ENCODE data around the gene PEX10.

The PEX10 gene

GRCh38 chr1:2407991-2408275, 4.4 kb downstream of the PEX10 start:
- ChIA-PET CTCF (interaction anchor here (1.1 to 1.9 kb wide), 2 partner anchors 141 to 213 kb away, joined by 4 to 8 read pairs; partner anchors contain the start of gene FAAP20), POLR2A (interaction anchor here (1.6 kb wide), 1 partner anchor 213 kb away, joined by 5 read pairs; the partner anchor contains the start of gene FAAP20)
- no peak overlapping the region for H3K4me3 ChIP-seq (ENCODE audit: low read depth, low read length)
- no peak for TF ChIP-seq CTCF (IDR thresholded peaks at IDR 0.05; ENCODE audit: insufficient read depth, low read length, missing control alignments)
- no peak for DNase-seq (ENCODE audit: low read depth, low spot score)

- POLR2A ChIA-PET, result interaction anchor here (1.0 to 1.6 kb wide), 2 partner anchors 11 to 212 kb away, joined by 3 to 5 read pairs; partner anchors contain the start of gene FAAP20
- TF ChIP-seq CTCF (IDR thresholded peaks at IDR 0.05; ENCODE audit: insufficient read depth, low read length, missing control alignments), result no peak
- no peak overlapping the region for H3K4me3 ChIP-seq (ENCODE audit: low read depth, low read length)
- no peak for DNase-seq (ENCODE audit: low read depth, low spot score)
- CTCF ChIA-PET, result interaction anchor here (0.5 to 1.9 kb wide), 5 partner anchors 141 to 1023 kb away, joined by 3 to 8 read pairs (median 3); partner anchors contain the start of gene FAAP20
Measured at GRCh38 chr1:2407166-2407990, 5.0 kb downstream of the PEX10 start.

GRCh38 chr1:2406451-2407041, 5.8 kb downstream of the PEX10 start:
- POLR2A ChIA-PET, result interaction anchor here (1.0 kb wide), 1 partner anchor 10 kb away, joined by 3 read pairs; no protein-coding TSS in a partner anchor
- H3K4me3 ChIP-seq (ENCODE audit: low read depth, low read length), result no peak overlapping the region

GRCh38 chr1:2405588-2406295, 6.6 kb downstream of the PEX10 start:
- no peak for TF ChIP-seq CTCF (IDR thresholded peaks at IDR 0.05; ENCODE audit: insufficient read depth, low read length, missing control alignments)
- DNase-seq (ENCODE audit: low read depth, low spot score), result no peak
- ChIA-PET CTCF (interaction anchor here (1.2 kb wide), 1 partner anchor 206 kb away, joined by 4 read pairs; no protein-coding TSS in a partner anchor), POLR2A (interaction anchor here (0.6 kb wide), 1 partner anchor 1094 kb away, joined by 3 read pairs; no protein-coding TSS in a partner anchor)
- H3K4me3 ChIP-seq (ENCODE audit: low read depth, low read length), result no peak overlapping the region

More at GRCh38 chr1:2406451-2407041, 5.8 kb downstream of the PEX10 start:
- TF ChIP-seq CTCF (IDR thresholded peaks at IDR 0.05; ENCODE audit: insufficient read depth, low read length, missing control alignments), result no peak
- no peak for DNase-seq (ENCODE audit: low read depth, low spot score)
- CTCF ChIA-PET, result interaction anchor here (1.0 to 1.9 kb wide), 3 partner anchors 212 to 1018 kb away, joined by 3 to 8 read pairs (median 3); partner anchors contain the start of gene FAAP20

- no peak for DNase-seq (ENCODE audit: low read depth, low spot score)
- POLR2A ChIA-PET, result interaction anchor here (0.6 to 1.2 kb wide), 2 partner anchors 13 to 1093 kb away, joined by 3 to 5 read pairs; partner anchors contain the start of genes MORN1 and RER1
Measured at GRCh38 chr1:2404890-2405511, 7.4 kb downstream of the PEX10 start.

More at GRCh38 chr1:2404890-2405511, 7.4 kb downstream of the PEX10 start:
- no peak overlapping the region for H3K4me3 ChIP-seq (ENCODE audit: low read depth, low read length)
- CTCF ChIA-PET, result interaction anchor here (1.2 kb wide), 1 partner anchor 205 kb away, joined by 4 read pairs; no protein-coding TSS in a partner anchor
- no peak for TF ChIP-seq CTCF (IDR thresholded peaks at IDR 0.05; ENCODE audit: insufficient read depth, low read length, missing control alignments)

Measured in AG04449 (cell line).